Activated B cell treated with CpG ODN at 0.5 μM for 24 hours (primary cell): ENCODE measurements around the gene C19orf18. TPM values are rescaled to one million over a fixed set of nuclear protein-coding genes. Genes with fewer than 3 reads are reported as not detected.

Experiments
- ATAC-seq: fragments of 200-7000 bp; cut with Tn5 transposase; one replicate; pipeline ENCODE4 v1.10.0; 2021; ENCODE audit warnings: low read depth, mild to moderate bottlenecking, moderate library complexity
- CTCF ChIA-PET: fragments of 350-600 bp; sonication (Branson Sonifier 250); formaldehyde crosslinking; loops from one replicate; lab custom pipeline; 2021; ENCODE audit warnings: antibody characterized with exemption; lab: Charles Lee
- POLR2A ChIA-PET: fragments of 350-600 bp; sonication (Branson Sonifier 250); formaldehyde crosslinking; loops from one replicate; lab custom pipeline; 2021; ENCODE audit warnings: antibody characterized with exemption; lab: Charles Lee
- DNase-seq: peaks from one replicate; pipeline ENCODE4 v3.0.0; 2022
- H3K27ac Mint-ChIP-seq: one replicate; pipeline ENCODE4 v1.8.0; 2020; ENCODE audit warnings: mixed read lengths
- H3K27me3 Mint-ChIP-seq: one replicate; pipeline ENCODE4 v1.8.0; 2021; ENCODE audit warnings: mixed read lengths
- H3K36me3 Mint-ChIP-seq: one replicate; pipeline ENCODE4 v1.8.0; 2021; ENCODE audit warnings: low read depth, mixed read lengths
- H3K4me1 Mint-ChIP-seq: one replicate; pipeline ENCODE4 v1.8.0; 2021; ENCODE audit warnings: mixed read lengths
- H3K4me3 Mint-ChIP-seq: one replicate; pipeline ENCODE4 v1.8.0; 2020; ENCODE audit warnings: mild to moderate bottlenecking, mixed read lengths
- H3K9me3 Mint-ChIP-seq: one replicate; pipeline ENCODE4 v1.8.0; 2020; ENCODE audit warnings: mixed read lengths
- intact Hi-C: fragments of 100-400 bp; cut with micrococcal nuclease; formaldehyde crosslinking; loops from one replicate; pipeline ENCODE4 v1.15.1; 2024
- total RNA-seq: library from RNA; stranded (reverse); gene quantifications from 2 replicates; pipeline ENCODE4 v1.2.3, GENCODE V29; 2022
- TF ChIP-seq, protein P1 (sequence below): fragments of 200-600 bp; IDR thresholded peaks from one replicate; pipeline ENCODE4 v1.8.0; 2022; ENCODE audit warnings: antibody characterized with exemption, mild to moderate bottlenecking

C19orf18 gene
- total RNA-seq, 1 donor from 2014 or later = 1.1 TPM

DNA sequence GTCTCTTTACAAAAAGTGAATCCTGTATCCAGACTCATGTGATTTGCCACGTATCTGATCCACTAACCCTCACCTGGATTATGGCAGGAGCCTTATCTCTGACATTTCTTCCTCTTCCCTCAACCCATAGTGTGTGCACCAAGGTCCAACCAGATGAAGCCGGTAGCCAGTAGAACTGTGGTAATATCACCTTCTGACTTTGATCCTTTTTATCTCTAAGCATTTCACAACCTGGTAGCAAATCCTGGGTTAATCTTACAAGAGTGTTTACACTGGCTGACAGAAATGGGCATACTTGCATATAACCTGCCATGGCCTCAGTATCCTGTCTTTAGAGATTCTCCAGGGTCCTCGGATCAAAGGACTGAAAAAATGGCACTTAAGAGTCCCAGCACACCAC, 59.8 kb downstream of the C19orf18 start:
- no peak for ATAC-seq
- POLR2A ChIA-PET = interaction anchor here (0.6 kb wide), 2 partner anchors 43 to 63 kb away, joined by 4 to 7 read pairs; no protein-coding TSS in a partner anchor
- no peak for DNase-seq
- intact Hi-C loops = no loop called here
- Mint-ChIP-seq H3K27me3 (no peaks in the 10 kb centered on the region), H3K9me3 (no peaks in the 10 kb centered on the region), H3K36me3 (peaks cover 50% of the 10 kb centered on the region), H3K4me1 (peaks cover 34% of the 10 kb centered on the region), H3K27ac (no peak overlapping the region), H3K4me3 (peak overlapping the region; percentile 94)
- CTCF ChIA-PET = no interaction called here
- TF ChIP-seq, protein P1, sequence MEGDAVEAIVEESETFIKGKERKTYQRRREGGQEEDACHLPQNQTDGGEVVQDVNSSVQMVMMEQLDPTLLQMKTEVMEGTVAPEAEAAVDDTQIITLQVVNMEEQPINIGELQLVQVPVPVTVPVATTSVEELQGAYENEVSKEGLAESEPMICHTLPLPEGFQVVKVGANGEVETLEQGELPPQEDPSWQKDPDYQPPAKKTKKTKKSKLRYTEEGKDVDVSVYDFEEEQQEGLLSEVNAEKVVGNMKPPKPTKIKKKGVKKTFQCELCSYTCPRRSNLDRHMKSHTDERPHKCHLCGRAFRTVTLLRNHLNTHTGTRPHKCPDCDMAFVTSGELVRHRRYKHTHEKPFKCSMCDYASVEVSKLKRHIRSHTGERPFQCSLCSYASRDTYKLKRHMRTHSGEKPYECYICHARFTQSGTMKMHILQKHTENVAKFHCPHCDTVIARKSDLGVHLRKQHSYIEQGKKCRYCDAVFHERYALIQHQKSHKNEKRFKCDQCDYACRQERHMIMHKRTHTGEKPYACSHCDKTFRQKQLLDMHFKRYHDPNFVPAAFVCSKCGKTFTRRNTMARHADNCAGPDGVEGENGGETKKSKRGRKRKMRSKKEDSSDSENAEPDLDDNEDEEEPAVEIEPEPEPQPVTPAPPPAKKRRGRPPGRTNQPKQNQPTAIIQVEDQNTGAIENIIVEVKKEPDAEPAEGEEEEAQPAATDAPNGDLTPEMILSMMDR = no peak

Other genes starting within 250 kb of the C19orf18 start
- gene ZNF671, start 246.9 kb downstream of the C19orf18 start, total RNA-seq = 25.2 and 27.0 TPM in 2 replicates
- 26.5 and 29.9 TPM in 2 replicates for gene ZNF776, start 227.7 kb downstream of the C19orf18 start, total RNA-seq
- 29.4 and 33.7 TPM in 2 replicates for gene ZNF586, start 204.9 kb downstream of the C19orf18 start, total RNA-seq
- gene ZNF552, start 159.6 kb downstream of the C19orf18 start, total RNA-seq = 13.9 and 15.6 TPM in 2 replicates
- 29.3 and 35.0 TPM in 2 replicates for gene ZNF587B, start 144.2 kb downstream of the C19orf18 start, total RNA-seq
- 44.0 and 61.1 TPM in 2 replicates for gene ZNF587, start 124.7 kb downstream of the C19orf18 start, total RNA-seq
- gene ZNF814, start 85.5 kb downstream of the C19orf18 start, total RNA-seq = 64.7 and 84.0 TPM in 2 replicates
- 27.2 and 29.0 TPM in 2 replicates for gene ZNF417, start 57.9 kb downstream of the C19orf18 start, total RNA-seq
- gene ZNF418, start 39.1 kb downstream of the C19orf18 start, total RNA-seq = 21.3 and 26.5 TPM in 2 replicates
- gene ZNF256, start 26.8 kb downstream of the C19orf18 start, total RNA-seq = 16.6 and 20.2 TPM in 2 replicates
- gene ZNF606, start 28.3 kb upstream of the C19orf18 start, total RNA-seq = 27.8 and 32.9 TPM in 2 replicates
- not detected in 2 replicates for gene ZSCAN1, start 59.5 kb upstream of the C19orf18 start, total RNA-seq
- gene ZNF135, start 84.7 kb upstream of the C19orf18 start, total RNA-seq = 5.8 and 7.5 TPM in 2 replicates
- gene ZSCAN18, start 123.7 kb upstream of the C19orf18 start, total RNA-seq = 40.8 and 49.8 TPM in 2 replicates
- 9.7 and 10.8 TPM in 2 replicates for gene ZNF329, start 176.3 kb upstream of the C19orf18 start, total RNA-seq
- 47.2 and 50.3 TPM in 2 replicates for gene ZNF274, start 208.5 kb upstream of the C19orf18 start, total RNA-seq